ENCODE data around the gene P2RY14.

DNA sequence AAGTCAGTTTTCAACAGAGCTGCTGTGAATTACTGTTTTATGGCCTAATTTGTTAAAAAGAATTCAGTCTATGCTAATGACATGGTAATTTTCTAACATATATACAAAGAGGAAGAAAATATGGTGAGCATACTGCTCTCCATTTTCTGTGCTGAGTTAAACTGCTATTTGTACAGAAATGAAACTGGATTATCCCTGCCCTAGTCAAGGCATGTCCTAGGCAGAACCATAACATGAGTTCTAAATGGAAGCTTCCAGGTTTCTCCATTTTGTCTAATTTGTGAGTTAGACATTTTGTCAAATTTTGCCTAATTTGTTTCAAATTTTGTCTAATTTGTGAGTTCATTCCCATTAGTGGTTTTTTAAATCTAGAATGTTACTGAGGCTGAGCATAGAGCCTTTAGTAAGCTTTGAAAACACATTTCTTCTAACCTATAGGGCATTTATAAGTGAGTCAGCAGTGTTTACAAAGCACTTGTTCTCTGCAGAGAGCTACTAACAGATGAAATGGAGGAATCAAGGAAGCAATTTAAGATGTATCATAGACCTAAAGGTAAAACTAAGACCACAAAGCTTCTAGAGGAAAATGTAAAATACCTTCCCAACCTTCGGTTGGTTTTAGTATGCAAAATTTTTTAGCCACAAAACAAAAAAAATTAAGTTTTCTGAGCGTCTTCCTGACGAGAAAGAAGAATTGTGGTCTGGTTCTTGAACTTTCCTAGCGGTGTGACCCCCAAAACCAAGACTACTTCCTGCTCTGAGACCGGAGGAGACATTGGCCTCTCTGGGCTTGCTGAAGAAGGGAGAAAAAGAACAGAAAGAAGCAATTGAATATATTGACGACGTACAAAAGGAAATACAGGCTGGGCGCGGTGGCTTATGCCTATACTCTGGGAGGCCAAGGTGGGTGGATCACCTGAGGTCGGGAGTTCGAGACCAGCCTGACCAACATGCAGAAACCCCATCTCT lies 9.8 kb downstream of the P2RY14 start:
- TF ChIP-seq CTCF (IDR thresholded peaks at IDR 0.05; ENCODE audit: low read length), result no peak
- no peak for TF ChIP-seq EZH2 (optimal IDR thresholded peaks at IDR 0.05; ENCODE audit: low read depth, low read length)
